Endodermal cell (in vitro differentiated cells): ENCODE measurements around the gene EIF5B. TPM values are rescaled to one million over a fixed set of nuclear protein-coding genes. Genes with fewer than 3 reads are reported as not detected.
"Not testable (repeated sequence)": the region's sequence is repeated elsewhere in the genome, so short reads cannot be mapped to it uniquely, and the experiment has no call there.

ENCODE experiments used
- DNase-seq: peaks from one replicate; pipeline ENCODE4 v3.0.0-alpha.2; 2017
- H3K27ac ChIP-seq: 2 replicates; pipeline ENCODE4 v1.5.1; 2013; ENCODE audit warnings: mild to moderate bottlenecking, low read depth, low read length, moderate library complexity
- H3K27me3 ChIP-seq: 2 replicates; pipeline ENCODE4 v1.6.1; 2013; ENCODE audit warnings: mild to moderate bottlenecking, low read length, moderate library complexity; ENCODE audit not compliant: insufficient read depth, control insufficient read depth, poor library complexity, severe bottlenecking
- H3K36me3 ChIP-seq: 2 replicates; pipeline ENCODE4 v1.7.0; 2013; ENCODE audit warnings: mild to moderate bottlenecking, low read length, moderate library complexity; ENCODE audit not compliant: control insufficient read depth, insufficient read depth
- H3K4me1 ChIP-seq: one replicate; pipeline ENCODE4 v1.7.0; 2013; ENCODE audit warnings: low read length; ENCODE audit not compliant: control insufficient read depth, insufficient read depth
- H3K4me3 ChIP-seq: 2 replicates; pipeline ENCODE4 v1.5.1; 2013; ENCODE audit warnings: mild to moderate bottlenecking, low read length, moderate library complexity
- H3K9ac ChIP-seq: 2 replicates; pipeline ENCODE4 v1.6.1; 2013; ENCODE audit warnings: mild to moderate bottlenecking, low read length, moderate library complexity; ENCODE audit not compliant: poor library complexity, severe bottlenecking; ENCODE audit errors: extremely low read depth
- H3K9me3 ChIP-seq: 2 replicates; pipeline ENCODE4 v1.6.1; 2013; ENCODE audit warnings: mild to moderate bottlenecking, low read length, moderate library complexity; ENCODE audit not compliant: control insufficient read depth
- H3K27ac Mint-ChIP-seq: 2 replicates; pipeline ENCODE4 v1.8.0; 2020; ENCODE audit warnings: mixed read lengths
- H3K27me3 Mint-ChIP-seq: 2 replicates; pipeline ENCODE4 v1.8.0; 2021; ENCODE audit warnings: mild to moderate bottlenecking, mixed read lengths; ENCODE audit not compliant: insufficient read depth
- H3K36me3 Mint-ChIP-seq: 2 replicates; pipeline ENCODE4 v1.8.0; 2020; ENCODE audit warnings: low read depth, mixed read lengths
- H3K4me1 Mint-ChIP-seq: 2 replicates; pipeline ENCODE4 v1.8.0; 2020; ENCODE audit warnings: mixed read lengths
- H3K4me3 Mint-ChIP-seq: 2 replicates; pipeline ENCODE4 v1.8.0; 2020; ENCODE audit warnings: mild to moderate bottlenecking, moderate library complexity, mixed read lengths
- H3K9me3 Mint-ChIP-seq: 2 replicates; pipeline ENCODE4 v1.8.0; 2020; ENCODE audit warnings: mild to moderate bottlenecking, mixed read lengths
- WGBS, 2 experiments: methylation state at CpG; one replicate each; pipeline versions ENCODE4 v1.1.5 to v1.1.7; 2013; ENCODE audit warnings: missing lambda C conversion rate in 2 of 2, mixed read lengths in 1 of 2; ENCODE audit not compliant: insufficient coverage in 1 of 2, insufficient read length in 1 of 2; 5-methylcytosine and 5-hydroxymethylcytosine counted together
- total RNA-seq, 2 donors: library from RNA; stranded (reverse); fragmentation: NEBNext Ultra II Directional in 1 of 2; extraction: Animal tissue kit (Norgen Biotek cat#: 25700) in 1 of 2; gene quantifications; 2 replicates in 1 of 2; 3 replicates in 1 of 2; pipeline ENCODE4 v1.2.1, GENCODE V29; 2021
- TF ChIP-seq, protein P1 (sequence below): fragments of 200-600 bp; sonication (generic); conservative IDR thresholded peaks from 2 replicates; pipeline ENCODE4 v1.5.0; 2021; ENCODE audit warnings: antibody characterized with exemption, mild to moderate bottlenecking

EIF5B gene
- total RNA-seq, 2 donors from 2014 or later: 54.2 to 63.6 TPM

DNA sequence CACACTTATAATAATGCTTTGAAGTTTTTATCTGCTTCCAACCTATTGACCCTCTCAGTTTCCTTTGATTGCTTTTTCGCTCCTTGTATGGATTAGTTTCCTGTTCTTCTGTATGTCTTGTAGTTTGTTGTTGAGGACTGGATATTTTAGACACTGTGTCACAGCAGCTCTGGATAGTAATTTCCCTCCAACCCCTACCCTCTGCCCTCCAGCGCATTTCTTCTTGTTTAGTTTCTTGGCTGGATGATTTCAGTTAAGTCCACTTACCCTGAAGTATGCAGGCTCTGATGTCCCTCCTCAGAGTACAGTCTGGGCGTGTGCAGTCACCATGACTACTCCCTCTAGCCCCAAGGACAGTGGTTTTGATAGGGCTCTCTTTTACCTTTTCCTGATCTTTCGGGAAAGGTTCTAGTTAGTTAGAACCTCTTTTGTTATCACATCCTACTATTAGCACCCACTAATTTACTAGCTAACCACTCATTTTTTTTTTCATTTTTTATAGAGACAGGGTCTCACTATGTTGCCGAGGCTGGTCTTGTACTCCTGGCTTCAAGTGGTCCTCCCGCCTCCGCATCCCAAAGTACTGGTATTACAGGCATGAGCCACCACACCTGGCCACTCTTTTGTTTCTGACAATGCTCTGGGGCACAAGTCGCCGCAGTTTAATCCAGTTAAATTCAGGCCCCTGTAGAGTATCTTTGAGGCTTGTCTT lies 19.9 kb upstream of the EIF5B start:
- Mint-ChIP-seq H3K36me3 (peaks cover 50% of the 10 kb centered on the region), H3K9me3 (no peaks in the 10 kb centered on the region), H3K27ac (no peak overlapping the region), H3K4me1 (no peaks in the 10 kb centered on the region), H3K4me3 (no peak overlapping the region), H3K27me3 (no peaks in the 10 kb centered on the region)
- Histone ChIP-seq H3K9me3 (no peaks in the 10 kb centered on the region), H3K4me1 (no peaks in the 10 kb centered on the region), H3K9ac (no peak overlapping the region), H3K27ac (no peak overlapping the region), H3K4me3 (no peak overlapping the region), H3K36me3 (peaks cover 51% of the 10 kb centered on the region), H3K27me3 (no peaks in the 10 kb centered on the region)
- WGBS, 2 experiments: 90 to 93% methylated on average over 7 to 9 of the region's 9 CpGs
- TF ChIP-seq, protein P1, sequence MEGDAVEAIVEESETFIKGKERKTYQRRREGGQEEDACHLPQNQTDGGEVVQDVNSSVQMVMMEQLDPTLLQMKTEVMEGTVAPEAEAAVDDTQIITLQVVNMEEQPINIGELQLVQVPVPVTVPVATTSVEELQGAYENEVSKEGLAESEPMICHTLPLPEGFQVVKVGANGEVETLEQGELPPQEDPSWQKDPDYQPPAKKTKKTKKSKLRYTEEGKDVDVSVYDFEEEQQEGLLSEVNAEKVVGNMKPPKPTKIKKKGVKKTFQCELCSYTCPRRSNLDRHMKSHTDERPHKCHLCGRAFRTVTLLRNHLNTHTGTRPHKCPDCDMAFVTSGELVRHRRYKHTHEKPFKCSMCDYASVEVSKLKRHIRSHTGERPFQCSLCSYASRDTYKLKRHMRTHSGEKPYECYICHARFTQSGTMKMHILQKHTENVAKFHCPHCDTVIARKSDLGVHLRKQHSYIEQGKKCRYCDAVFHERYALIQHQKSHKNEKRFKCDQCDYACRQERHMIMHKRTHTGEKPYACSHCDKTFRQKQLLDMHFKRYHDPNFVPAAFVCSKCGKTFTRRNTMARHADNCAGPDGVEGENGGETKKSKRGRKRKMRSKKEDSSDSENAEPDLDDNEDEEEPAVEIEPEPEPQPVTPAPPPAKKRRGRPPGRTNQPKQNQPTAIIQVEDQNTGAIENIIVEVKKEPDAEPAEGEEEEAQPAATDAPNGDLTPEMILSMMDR: no peak
- no peak for DNase-seq

DNA sequence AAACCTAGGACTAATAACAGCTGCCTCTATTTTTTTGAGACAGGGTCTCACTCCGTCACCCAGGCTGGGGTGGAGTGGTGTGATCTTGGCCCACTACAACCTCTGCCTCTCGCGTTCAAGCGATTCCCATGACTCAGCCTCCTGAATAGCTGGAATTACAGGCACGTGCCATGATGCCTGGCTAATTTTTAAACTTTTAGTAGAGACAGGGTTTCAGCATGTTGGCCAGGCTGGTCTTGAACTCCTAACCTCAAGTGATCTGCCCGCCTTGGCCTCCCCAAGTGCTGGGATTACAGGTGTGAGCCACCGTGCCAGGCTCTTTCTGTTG lies 19.4 kb upstream of the EIF5B start:
- not testable (repeated sequence) for H3K9me3 Mint-ChIP-seq, H3K4me3 Mint-ChIP-seq, H3K27me3 Mint-ChIP-seq, H3K4me1 Mint-ChIP-seq, H3K27ac ChIP-seq, DNase-seq, H3K27ac Mint-ChIP-seq, H3K9me3 ChIP-seq, H3K4me1 ChIP-seq, H3K4me3 ChIP-seq, H3K27me3 ChIP-seq, H3K9ac ChIP-seq
- WGBS, 2 experiments: 95 to 99% methylated on average over 7 of the region's 7 CpGs
- H3K36me3 ChIP-seq: peaks cover 53% of the 10 kb centered on the region
- H3K36me3 Mint-ChIP-seq: peaks cover 48% of the 10 kb centered on the region

DNA sequence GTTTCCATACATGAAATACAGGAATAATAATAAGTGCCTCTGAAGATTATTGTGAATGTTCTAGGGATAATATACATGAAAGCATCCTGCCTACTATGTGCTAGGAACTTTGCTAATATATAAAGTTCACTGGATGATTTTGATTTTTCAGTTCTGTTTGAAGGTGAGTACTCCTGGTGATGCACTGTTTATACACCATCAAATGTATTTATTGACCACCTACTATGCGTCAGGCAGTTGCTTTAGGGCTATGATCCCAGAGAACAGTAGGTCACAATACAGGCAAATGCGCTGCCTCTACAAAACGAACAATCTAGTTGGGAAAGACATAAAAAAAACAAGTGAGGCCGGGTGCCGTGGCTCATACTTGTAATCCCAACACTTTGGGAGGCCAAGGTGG lies 11.8 kb upstream of the EIF5B start:
- DNase-seq: no peak
- Mint-ChIP-seq H3K9me3 (no peaks in the 10 kb centered on the region), H3K27ac (no peak overlapping the region), H3K4me3 (no peak overlapping the region), H3K36me3 (peaks cover 61% of the 10 kb centered on the region), H3K4me1 (no peaks in the 10 kb centered on the region), H3K27me3 (no peaks in the 10 kb centered on the region)
- Histone ChIP-seq H3K36me3 (peaks cover 76% of the 10 kb centered on the region), H3K27ac (no peak overlapping the region), H3K4me3 (no peak overlapping the region), H3K9me3 (no peaks in the 10 kb centered on the region), H3K27me3 (no peaks in the 10 kb centered on the region), H3K4me1 (no peaks in the 10 kb centered on the region), H3K9ac (no peak overlapping the region)
- WGBS, 2 experiments: 93 to 100% methylated on average over 4 to 5 of the region's 5 CpGs
- TF ChIP-seq, protein P1: no peak
